IPS-18c (cell line): ENCODE data around the gene KLF4.

Experiments
- H3K4me3 ChIP-seq: 2 replicates; pipeline ENCODE4 v1.7.0; 2013; ENCODE audit warnings: low read depth, mild to moderate bottlenecking, low read length, moderate library complexity; ENCODE audit not compliant: insufficient read depth
- H3K9me3 ChIP-seq: one replicate; pipeline ENCODE4 v1.6.1; 2013; ENCODE audit warnings: mild to moderate bottlenecking, low read length, moderate library complexity; ENCODE audit not compliant: control insufficient read depth, insufficient read depth

The KLF4 gene

GRCh38 chr9:107465467-107466451 lies 23.8 kb downstream of the KLF4 start:
- Histone ChIP-seq H3K4me3 (peak overlapping the region; percentile 65), H3K9me3 (no peaks in the 10 kb centered on the region)

- Histone ChIP-seq H3K9me3 (no peaks in the 10 kb centered on the region), H3K4me3 (no peak overlapping the region)
Observed at GRCh38 chr9:107464516-107464915, 25.1 kb downstream of the KLF4 start.

- H3K9me3 ChIP-seq = no peaks in the 10 kb centered on the region
- H3K4me3 ChIP-seq = no peak overlapping the region
Observed at GRCh38 chr9:107462691-107463090, 26.9 kb downstream of the KLF4 start.

DNA sequence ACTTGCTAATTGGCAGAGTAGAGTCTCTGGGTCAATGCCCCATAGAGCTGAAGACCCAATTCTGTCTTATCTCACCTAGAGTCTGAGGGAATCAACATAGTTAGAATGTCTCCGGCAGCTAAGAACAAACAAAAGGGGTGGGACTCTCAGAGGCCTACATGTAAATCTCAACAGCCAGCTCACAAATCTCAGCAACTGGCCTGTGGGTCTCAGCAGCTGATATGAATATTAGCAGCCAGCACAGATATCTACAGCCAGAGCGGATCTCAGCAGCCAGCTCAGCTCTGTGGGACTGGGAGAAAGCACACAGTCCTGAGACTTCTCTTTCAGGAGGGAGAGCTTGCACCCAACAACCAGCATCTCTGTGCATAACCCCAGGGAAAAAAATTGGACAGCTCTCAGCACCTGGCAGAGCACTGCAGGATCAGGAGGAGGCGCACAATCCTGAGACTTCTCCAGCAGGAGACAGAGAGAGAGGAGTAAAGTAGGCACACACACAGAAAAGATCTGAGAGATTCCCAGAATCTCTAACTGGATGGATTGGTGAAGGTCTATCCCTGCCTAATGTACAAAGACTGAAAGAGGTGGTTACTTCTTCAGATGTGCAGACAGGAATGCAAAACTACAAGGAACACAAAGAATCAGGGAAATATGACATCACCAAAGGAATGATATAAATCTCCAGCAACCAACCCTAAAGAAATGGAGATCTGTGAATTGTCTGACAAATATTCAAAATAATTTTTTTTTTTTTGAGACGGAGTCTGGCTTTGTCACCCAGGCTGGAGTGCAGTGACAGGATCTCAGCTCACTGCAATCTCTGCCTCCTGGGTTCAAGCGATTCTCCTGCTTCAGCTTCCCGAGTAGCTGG lies 29.2 kb downstream of the KLF4 start:
- no peaks in the 10 kb centered on the region for H3K9me3 ChIP-seq
- no peak overlapping the region for H3K4me3 ChIP-seq

GRCh38 chr9:107455425-107456135 lies 34.0 kb downstream of the KLF4 start:
- no peaks in the 10 kb centered on the region for H3K9me3 ChIP-seq
- H3K4me3 ChIP-seq = no peak overlapping the region

DNA sequence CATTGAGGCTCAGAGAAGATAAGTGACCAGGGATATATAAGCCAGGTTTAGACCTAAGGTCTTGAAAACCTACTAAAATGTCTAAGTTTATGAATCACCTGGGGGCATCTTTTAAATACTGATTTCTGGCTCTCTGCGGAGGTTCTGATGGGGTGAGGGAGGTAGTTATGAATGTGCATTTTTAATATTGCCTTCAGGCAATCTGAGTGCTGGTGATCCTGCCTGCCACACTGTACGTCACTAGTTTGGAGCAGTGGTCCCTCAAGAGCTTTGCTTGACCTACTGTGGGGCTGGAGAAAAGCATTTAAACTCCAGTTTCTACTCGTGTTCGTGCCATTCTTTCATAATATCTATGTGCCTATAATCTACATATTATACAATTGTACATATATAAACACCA lies 36.1 kb downstream of the KLF4 start:
- Histone ChIP-seq H3K9me3 (no peaks in the 10 kb centered on the region), H3K4me3 (no peak overlapping the region)

DNA sequence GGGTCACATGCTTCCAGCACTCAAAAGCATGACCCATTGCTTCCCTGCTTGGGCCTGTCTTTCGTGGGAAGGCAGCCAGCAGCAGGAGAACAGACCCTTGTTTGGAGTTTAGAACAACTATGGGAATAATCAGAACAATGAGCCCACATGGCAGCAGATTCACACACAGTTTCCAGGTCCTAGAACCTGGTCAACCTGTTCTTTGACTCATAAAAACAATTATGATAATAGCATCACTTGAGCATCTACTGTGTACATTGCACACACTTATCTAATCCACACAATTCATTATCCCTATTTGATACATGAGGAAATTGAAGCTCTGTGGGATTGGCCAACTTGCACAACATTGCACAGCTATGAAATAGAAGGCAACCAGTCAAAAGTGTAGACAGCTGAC lies 41.7 kb downstream of the KLF4 start:
- H3K9me3 ChIP-seq = peaks cover 2% of the 10 kb centered on the region
- no peak overlapping the region for H3K4me3 ChIP-seq

DNA sequence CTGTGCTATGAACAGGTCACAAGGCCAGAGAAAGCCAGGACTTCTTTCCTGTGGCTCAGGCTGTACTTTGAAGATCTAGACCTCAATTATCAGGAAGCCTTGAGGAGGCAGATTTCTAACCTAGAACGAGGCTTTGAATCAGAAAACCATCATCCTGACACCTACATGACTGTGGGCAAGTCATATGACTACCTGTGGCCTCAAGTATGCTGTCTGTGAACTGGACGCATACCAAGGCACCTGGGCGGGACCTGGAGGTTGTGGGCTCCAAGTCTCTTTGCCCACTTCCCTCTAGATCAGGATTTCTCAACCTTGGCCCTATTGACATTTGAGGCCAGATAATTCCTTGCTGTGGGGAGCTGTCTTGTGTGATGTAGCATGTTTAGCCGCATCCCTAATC lies 42.5 kb downstream of the KLF4 start:
- H3K4me3 ChIP-seq = no peak overlapping the region

DNA sequence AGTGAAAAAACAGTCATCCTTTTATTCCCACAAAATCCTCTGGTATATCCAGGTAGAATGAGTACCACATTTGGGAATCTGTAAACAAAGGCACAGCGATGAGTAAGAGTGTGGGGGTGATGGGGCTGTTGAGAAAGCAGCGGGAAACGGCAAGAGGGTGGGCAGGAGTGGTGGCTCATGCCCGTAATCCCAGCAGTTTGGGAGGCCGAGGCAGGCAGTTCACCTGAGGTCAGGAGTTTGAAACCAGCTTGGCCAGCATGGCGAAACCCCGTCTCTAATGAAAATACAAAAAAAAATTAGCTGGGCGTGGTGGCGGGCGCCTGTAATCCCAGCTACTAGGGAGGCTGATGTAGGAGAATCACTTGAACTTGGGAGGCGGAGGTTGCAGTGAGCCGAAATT lies 43.1 kb downstream of the KLF4 start:
- peaks cover 2% of the 10 kb centered on the region for H3K9me3 ChIP-seq
- no peak overlapping the region for H3K4me3 ChIP-seq

More for the DNA sequence above, 42.5 kb downstream of the KLF4 start:
- H3K9me3 ChIP-seq = peaks cover 2% of the 10 kb centered on the region

DNA sequence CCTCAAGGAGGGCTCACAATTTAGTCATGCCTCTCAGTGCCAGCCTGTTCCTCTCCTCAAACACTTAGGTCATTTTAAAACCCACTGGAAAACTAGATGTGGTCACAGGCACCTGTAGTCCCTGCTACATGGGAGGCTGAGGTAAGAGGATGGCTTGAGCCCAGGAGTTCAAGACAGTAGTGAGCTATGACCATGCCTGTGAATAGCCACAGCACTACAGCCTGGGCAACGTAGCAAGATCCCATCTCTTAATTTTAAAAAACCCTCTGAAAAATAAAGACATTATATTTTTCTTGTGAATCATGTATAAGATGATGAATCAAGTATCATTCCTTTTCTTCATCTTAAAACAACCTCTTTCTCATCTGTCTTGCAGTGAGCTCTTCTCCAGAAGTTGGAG lies 45.8 kb downstream of the KLF4 start:
- Histone ChIP-seq H3K9me3 (peaks cover 2% of the 10 kb centered on the region), H3K4me3 (no peak overlapping the region)

GRCh38 chr9:107439991-107440456 lies 49.5 kb downstream of the KLF4 start:
- H3K4me3 ChIP-seq = no peak overlapping the region
- H3K9me3 ChIP-seq = peaks cover 2% of the 10 kb centered on the region

GRCh38 chr9:107438211-107439031 lies 51.1 kb downstream of the KLF4 start:
- no peak overlapping the region for H3K4me3 ChIP-seq
- no peaks in the 10 kb centered on the region for H3K9me3 ChIP-seq

DNA sequence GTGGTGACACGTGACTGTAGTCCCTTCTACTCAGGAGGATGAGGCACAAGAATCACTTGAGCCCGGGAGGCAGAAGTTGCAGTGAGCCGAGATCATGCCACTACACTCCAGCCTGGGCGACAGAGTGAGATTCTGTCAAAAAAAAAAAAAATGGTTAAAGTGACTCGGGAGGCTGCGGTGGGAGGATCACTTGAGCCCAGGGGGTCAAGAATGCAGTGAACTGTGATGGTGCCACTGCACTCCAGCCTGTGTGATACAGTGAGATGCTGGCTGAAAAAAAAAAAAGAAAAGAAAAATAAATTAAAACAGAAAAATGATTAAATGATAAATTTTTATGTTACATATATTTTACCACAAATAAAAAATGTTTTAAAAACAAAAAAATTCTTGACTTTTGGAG lies 51.9 kb downstream of the KLF4 start:
- Histone ChIP-seq H3K9me3 (no peaks in the 10 kb centered on the region), H3K4me3 (no peak overlapping the region)

GRCh38 chr9:107435415-107435814 lies 54.2 kb downstream of the KLF4 start:
- Histone ChIP-seq H3K9me3 (no peaks in the 10 kb centered on the region), H3K4me3 (no peak overlapping the region)
